Measurements from ENCODE around the gene CNTFR.

Gene CNTFR

DNA sequence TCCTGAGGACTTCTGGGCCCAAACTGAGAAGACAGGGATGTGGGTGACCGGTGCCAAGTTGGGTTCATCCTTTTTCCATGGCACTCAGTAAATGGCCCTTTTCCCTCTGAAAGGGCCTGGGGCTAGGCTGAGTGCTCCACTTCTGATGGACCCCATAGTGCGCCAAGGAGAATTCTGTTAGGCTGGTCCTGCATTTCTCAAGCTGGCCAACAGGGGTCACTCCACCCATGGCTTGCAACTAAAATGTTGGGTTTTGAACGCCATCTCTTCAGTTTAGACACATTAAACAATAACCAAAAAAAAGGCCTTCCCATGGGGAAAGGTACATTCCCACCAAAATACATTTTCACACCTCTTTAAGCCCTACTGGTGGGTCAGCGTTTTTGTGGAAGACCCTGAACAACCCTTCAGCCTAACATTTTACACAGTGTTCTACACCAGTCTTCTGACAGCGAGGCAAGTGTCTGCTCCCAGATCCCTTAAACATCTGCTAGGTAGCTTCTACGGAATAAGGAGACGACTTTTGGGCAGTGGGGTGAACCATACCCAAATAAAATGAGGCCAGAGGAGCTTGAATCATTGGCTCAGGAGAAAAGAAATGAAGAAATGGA, 27.3 kb downstream of the CNTFR start:
- DNase-seq (ENCODE audit: low read depth): no peak

DNA sequence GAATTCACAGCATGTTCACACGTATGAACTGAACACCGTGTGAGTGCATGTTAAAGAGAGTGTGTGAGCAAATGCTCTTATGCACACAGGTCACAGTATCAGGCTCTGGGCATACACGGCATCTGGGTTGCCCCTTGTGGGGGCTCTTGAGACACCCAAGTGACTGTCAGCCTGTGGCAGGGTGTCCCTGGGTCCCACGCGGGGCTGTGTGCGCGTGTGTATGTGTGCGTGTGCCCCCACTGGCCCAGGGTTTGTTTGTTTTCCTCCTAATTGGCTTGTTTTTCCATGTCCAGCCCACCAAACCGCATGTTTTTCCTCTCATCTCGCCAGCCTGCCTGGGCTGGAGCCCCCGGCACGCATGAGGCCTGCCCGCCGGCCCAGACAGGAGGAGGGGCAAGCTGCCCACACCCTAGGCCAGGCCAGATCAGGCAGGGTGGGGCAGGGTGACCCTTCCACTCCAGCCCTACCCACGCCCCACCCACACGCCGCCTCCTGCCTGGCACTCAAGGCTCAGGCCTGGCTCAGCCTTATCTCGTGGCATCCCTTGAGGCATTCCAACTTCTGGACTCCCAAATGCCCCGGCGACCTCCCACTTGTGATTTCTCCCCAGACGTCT, 28.8 kb downstream of the CNTFR start:
- DNase-seq (ENCODE audit: low read depth): no peak
- TF ChIP-seq, protein P1, sequence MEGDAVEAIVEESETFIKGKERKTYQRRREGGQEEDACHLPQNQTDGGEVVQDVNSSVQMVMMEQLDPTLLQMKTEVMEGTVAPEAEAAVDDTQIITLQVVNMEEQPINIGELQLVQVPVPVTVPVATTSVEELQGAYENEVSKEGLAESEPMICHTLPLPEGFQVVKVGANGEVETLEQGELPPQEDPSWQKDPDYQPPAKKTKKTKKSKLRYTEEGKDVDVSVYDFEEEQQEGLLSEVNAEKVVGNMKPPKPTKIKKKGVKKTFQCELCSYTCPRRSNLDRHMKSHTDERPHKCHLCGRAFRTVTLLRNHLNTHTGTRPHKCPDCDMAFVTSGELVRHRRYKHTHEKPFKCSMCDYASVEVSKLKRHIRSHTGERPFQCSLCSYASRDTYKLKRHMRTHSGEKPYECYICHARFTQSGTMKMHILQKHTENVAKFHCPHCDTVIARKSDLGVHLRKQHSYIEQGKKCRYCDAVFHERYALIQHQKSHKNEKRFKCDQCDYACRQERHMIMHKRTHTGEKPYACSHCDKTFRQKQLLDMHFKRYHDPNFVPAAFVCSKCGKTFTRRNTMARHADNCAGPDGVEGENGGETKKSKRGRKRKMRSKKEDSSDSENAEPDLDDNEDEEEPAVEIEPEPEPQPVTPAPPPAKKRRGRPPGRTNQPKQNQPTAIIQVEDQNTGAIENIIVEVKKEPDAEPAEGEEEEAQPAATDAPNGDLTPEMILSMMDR (conservative IDR thresholded peaks at IDR 0.05; ENCODE audit: low read depth, low read length): no peak
- no peak overlapping the region for H3K4me3 ChIP-seq (ENCODE audit: low read length)

More for the DNA sequence above, 27.3 kb downstream of the CNTFR start:
- no peak overlapping the region for H3K4me3 ChIP-seq (ENCODE audit: low read length)
- TF ChIP-seq, protein P1 (conservative IDR thresholded peaks at IDR 0.05; ENCODE audit: low read depth, low read length): peak; percentile 59

DNA sequence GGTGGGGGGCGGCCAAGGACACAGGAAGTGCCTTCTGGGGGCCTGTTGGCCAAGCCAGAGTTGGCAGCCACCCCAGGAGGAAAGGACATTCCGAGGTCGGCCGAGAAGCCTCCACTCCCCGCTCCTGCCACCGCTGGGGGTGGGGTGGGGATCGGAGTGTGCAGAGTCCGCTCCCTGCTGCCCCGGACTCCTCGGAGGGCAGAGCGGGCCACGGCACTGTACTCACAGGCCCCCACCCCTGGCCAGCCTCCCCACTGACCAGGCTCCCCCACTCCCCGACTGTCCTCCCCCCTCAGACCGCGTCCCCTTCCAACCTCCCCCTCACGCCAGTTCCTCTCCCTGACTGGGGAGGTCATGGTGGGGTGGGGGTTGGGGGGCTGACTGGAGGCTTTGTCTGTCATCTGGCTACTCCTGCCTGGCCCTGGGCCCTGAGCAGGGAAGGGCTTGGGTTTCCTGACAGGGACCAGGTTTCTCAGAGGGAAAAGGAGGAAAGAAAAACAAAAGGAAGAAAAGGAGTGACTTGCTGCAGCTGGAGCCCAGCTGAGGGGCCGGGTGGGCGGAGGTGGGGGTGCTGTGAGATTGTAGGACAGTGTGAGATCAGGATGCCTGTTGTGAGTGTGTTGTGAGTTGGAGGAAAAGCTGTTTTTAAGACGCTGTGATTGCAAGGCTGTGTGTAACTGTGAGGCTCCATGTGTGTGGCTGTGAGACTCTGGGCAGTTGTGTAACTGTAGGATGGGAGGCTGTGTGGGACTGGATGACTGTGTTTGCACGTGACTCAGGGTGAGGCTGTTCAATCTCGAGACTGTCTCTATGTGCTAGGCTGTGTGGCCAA, 29.7 kb downstream of the CNTFR start:
- no peak overlapping the region for H3K4me3 ChIP-seq (ENCODE audit: low read length)
- DNase-seq (ENCODE audit: low read depth): peak; percentile 20
- TF ChIP-seq, protein P1 (conservative IDR thresholded peaks at IDR 0.05; ENCODE audit: low read depth, low read length): no peak

DNA sequence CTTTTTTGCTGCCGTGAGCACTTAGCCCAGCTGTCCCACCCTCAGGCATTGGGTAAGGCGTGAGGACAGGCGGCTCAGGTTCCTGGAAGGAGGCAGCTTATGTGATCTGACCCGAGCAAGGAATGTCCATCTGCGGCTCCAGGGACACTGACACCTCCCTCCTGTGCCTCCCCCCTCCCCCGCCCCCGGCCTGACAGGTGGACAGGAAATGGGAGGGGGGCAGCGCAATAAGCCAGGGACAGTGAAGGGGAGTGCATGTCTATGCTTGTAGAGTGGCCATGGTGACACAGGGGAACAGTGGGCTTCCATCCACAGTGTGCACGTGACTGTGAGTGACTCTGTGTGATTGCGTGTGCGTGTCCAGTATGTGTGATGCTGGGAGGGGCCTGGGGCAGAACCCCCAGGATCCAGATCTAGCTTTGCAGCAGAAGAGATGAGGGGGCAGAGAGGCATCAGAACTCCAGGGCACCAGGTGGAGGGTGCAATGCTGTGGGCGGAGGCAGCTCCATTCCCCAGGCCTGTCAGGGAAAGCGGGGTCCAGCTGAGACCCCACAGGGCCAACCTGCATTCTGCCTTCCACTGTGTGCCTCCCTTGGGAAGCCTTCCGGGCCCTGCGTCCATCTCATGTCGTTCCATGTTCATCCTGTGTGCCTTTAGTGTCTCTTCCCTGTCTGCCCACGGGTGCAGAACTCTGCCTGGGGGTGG, 30.5 kb downstream of the CNTFR start:
- H3K4me3 ChIP-seq (ENCODE audit: low read length): no peak overlapping the region
- TF ChIP-seq, protein P1 (conservative IDR thresholded peaks at IDR 0.05; ENCODE audit: low read depth, low read length): no peak
- DNase-seq (ENCODE audit: low read depth): no peak

DNA sequence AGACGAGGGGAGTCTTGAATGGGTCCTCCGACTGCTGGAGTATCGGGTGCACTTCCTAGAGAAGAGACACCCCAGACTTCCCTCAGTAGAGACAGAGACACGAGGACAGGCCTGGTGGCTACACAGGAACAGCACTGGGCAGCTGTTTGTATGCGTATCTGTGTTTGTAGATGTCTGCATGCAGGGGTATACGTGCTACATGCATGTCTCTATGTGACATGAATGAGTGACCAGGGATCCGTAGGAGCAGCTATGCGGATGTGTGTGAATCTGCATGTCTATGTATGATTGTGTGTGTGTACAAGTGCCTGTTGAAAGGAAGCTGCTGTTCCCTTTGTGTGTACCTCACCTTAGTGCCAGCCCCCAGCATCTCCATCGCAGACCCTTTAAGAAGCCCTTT, 31.2 kb downstream of the CNTFR start:
- no peak overlapping the region for H3K4me3 ChIP-seq (ENCODE audit: low read length)
- TF ChIP-seq, protein P1 (conservative IDR thresholded peaks at IDR 0.05; ENCODE audit: low read depth, low read length): no peak
- DNase-seq (ENCODE audit: low read depth): no peak

DNA sequence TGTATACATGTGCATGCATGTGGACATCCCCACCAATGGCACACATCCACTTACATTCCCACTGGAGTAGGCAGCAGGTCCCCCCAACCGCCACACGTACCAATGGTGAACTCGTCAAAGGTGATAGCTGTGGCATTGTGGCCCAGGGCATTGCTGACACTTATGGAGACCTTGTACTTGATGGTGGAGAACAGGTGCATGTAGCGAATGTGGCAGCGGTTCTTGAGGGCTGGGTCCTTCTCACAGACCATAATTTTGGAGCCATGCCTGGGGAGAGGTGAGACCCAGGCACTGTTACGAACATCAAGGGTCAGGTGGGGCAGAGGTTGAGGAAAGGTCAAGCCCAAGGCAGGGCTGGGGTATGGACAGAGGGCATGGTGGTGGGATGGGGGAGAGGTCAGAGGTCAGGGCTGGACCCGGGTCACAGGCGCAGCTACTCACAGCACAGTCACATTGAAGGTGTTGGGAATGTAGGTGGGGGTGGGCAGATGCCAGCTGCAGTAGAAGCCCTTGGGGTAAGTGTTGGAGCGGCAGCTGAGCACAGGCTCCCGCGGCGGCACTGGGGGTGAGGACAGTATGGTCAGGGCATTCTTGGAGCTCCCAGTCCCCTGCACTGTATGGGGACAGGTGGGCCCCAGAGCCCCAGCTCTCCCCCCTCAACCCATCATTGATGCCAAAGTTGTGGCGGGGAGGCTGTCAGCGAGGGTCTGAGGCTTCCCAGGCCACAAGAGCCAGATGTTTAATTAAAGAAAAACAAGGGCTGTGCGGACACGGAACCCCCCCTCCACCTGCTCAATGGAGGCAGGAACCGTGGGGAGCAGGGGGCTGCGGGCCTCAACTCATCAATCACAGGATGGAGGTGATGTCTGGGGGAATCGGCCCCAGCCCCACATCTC, 31.9 kb downstream of the CNTFR start:
- H3K4me3 ChIP-seq (ENCODE audit: low read length): no peak overlapping the region
- TF ChIP-seq, protein P1 (conservative IDR thresholded peaks at IDR 0.05; ENCODE audit: low read depth, low read length): no peak
- no peak for DNase-seq (ENCODE audit: low read depth)

All from retinal pigment epithelial cell (primary cell).